ENCODE results near the gene EHBP1.

Gene EHBP1

DNA sequence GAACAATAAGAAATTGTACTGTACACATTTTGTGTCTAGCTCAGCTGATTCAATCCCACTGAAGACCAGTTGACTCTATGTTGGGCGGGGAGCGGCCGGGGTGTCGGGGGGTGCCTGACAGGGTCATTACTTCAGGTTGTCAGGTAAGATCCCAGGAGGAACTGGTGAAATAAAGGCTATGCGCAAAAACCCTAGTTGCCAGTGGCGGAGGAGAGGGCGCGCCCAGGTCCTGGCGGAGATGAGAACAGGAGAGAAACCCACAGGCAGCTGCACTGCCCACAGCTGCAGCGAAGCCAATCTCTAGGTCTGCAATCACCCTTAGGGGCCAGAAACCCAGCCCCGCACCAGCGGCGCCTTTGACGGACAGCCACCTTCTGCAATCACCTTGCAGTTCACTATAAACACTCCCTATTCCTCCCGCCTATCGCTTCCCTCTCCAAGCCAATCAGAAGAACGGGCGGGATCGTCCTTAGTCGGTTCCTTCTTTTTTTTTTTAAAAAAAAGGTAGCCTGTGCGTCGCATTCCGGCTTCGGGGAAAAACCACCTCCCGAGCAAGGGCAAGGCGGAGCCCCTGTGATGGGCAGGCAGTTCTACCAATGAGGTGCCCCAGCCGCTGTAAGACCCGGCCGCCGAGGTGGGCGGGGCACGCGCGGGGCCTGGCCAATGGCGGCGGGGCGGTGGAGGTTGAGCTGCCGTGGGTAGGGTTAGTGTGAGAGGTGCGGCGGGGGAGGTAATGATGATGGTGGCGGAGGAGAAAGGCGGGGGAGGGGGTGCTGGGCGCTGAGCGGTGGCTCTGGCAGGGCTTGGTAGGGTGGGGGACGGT is at the start of gene EHBP1:
TSS of gene EHBP1 (plus strand) at position 707 of the 823 bp plus-strand sequence. CDS start 1,479 bp downstream, outside the sequence.
- DNase-seq (ENCODE audit: low read depth in 2 of 2, low spot score in 1 of 2) = peak; percentile 94 to 96

- no peak for DNase-seq (ENCODE audit: low read depth in 2 of 2, low spot score in 1 of 2)
Measured at GRCh38 chr2:62657783-62658182, 47.7 kb upstream of the EHBP1 start.

- DNase-seq (ENCODE audit: low read depth in 2 of 2, low spot score in 1 of 2) = no peak
Measured at GRCh38 chr2:62658891-62659290, 46.6 kb upstream of the EHBP1 start.

- DNase-seq (ENCODE audit: low read depth in 2 of 2, low spot score in 1 of 2) = no peak
Measured at GRCh38 chr2:62660087-62660486, 45.4 kb upstream of the EHBP1 start.

DNA sequence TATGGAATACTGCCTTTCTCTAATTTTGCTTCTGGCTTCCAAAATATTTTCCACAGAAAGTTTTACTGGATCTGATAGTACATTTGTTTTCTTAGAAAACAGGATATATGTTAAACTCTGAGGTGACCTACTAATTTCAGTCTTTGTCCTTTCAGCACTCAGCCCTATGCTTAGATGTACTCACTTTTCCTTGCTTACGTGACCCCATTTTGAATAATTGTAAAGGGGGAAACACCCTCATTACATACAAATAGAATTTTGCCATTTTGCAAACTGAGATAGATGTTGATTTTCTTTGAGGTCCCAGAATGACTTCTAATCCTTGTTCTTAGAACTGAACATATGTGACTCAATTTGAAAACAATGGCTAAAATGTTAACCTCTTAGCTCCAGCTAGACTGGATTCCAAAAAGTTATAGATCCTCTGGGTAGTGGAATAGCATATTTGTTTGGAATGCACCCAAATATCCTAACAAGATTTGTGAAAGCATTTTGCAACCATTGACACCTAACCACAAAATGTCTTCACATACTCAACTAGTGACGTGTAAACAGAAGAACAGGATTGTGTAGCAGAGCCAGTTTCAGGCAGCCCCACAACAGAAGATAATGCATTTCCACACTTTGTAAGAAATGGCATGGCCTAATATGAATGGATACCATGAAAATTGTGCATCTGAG is 44.8 kb upstream of the EHBP1 start:
- no peak for DNase-seq (ENCODE audit: low read depth in 2 of 2, low spot score in 1 of 2)

DNA sequence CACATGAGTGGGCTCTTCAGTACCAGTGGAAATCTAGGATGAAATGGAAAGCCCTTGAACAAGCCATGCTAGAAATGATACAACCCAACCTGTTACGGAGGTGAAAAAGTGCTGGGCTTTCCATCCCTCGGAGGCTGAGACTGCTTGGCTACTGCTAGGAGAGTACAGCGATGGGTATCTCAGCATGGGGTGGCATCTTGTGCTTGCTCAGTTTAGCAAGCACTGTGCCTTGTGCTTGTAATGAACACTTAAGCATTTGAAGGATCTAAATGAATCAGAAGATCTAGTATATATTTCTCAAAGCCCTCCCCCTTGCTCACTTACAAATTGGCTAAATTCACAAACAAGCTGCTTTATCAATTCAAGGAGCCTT is 44.3 kb upstream of the EHBP1 start:
- DNase-seq (ENCODE audit: low read depth in 2 of 2, low spot score in 1 of 2) = no peak

DNA sequence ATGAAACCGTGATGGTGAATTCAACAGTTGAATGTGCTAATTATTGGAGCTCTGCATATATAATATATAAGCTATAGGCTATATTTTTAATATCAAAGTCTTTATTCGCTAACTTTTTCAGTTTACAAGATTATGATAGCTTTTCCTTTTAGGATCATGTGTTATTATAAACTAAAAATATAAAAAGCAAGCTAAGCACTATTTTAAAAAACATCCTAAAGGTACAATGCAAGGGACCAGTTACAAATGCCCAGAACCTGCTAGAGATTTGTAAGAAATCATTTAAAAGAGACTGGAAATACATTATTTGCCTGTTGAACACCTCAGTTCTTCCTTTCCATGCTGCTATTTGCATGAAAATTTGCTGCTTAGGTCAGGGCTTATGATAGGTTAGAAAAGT is 43.4 kb upstream of the EHBP1 start:
- no peak for DNase-seq (ENCODE audit: low read depth in 2 of 2, low spot score in 1 of 2)

GRCh38 chr2:62662554-62662953 is 43.0 kb upstream of the EHBP1 start:
- DNase-seq (ENCODE audit: low read depth in 2 of 2, low spot score in 1 of 2) = no peak

DNA sequence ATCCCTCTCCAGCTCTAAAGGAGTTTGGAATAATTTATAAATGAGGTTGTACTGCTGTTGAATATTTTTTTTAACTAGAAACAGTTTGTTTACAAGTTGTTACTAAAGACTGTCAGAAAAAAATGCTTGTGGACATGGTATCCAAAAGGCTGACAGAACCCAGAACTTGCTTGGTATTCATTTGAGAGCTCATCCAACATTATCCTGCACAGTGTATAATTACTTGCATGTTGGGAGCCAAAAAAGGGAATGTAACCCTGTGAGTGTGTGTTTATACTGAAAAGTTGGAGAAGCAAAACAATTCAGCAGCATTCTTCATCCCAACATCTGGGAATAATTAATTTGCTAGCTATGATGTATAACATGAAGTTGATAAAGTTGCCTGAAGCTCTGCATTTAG is 42.1 kb upstream of the EHBP1 start:
- no peak for DNase-seq (ENCODE audit: low read depth in 2 of 2, low spot score in 1 of 2)

GRCh38 chr2:62663920-62664795 is 41.4 kb upstream of the EHBP1 start:
- no peak for DNase-seq (ENCODE audit: low read depth in 2 of 2, low spot score in 1 of 2)

DNA sequence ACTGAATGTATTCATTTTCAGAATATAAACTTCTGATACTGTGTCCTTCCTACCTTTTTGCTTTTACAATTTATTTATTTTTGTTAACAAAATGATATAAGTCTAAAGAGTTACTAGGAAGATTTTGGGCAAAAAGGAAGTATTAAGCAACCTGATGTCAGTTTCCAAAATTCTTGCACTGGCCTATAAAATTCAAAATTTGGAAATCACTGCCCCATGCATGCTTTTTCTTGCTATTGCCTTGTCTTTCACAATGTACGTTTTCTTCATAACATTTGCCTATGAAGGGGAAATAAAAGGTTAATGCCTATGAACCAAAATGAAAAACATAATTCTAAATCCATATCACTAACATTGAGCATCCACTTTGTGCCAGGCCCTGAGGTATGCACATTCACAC is 40.1 kb upstream of the EHBP1 start:
- no peak for DNase-seq (ENCODE audit: low read depth in 2 of 2, low spot score in 1 of 2)

DNA sequence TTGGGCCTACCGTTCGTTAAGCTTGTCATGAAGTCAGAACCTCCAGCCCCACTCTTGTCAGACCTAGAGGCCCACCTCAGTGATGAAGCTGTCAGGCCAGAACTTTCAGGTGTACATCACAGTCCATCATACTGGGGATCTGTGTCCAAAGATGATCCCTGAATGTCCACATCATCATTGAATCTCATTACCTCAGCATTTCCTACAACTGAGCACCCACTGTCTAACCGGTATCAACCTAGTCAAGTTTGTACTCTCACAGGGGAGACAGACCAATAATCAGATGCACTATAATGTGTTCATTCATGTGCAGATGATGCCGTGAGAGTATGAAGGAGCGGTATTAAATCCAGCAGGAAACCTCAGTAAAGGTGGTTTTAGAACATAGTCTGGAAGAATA is 36.3 kb upstream of the EHBP1 start:
- DNase-seq (ENCODE audit: low read depth in 2 of 2, low spot score in 1 of 2) = no peak

DNA sequence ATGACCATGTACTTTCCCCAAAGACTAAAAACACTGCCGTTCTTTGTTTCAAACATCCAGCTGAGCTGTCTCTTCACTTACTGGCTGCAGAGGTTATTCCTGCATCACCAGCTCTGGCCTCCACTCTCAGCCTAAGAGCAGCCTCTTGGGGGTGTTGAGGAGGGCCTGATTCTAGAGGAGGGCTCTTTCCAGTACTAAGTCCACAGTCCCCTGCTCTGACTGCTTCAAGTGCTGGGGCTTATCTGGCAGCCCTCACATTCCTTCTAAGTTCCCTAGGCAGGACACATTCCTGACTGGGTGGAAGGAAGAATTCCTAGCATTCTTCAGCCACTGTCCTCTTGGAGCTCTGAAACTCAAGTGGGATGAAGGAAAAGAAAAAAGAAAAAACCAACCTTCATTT is 32.9 kb upstream of the EHBP1 start:
- no peak for DNase-seq (ENCODE audit: low read depth in 2 of 2, low spot score in 1 of 2)

DNA sequence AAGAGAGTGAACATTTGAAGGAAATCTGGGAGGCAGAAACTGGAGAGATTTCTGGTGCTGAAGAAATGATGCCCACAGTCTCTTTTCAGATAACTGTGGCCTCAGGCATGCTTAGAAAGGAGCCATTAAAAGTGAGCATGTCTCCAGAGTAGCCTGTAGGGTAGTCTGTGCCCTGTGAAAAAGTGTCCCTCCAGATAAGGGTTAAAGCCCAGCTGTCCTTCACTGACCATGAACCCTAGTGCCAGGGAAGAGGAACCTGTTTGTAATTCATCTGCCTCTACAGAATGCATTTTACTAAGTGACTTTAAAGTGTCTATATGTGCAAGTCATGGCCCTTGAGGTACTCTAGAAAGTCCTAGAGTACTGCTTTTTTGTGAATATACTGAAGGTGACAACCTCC is 30.5 kb upstream of the EHBP1 start:
- no peak for DNase-seq (ENCODE audit: low read depth in 2 of 2, low spot score in 1 of 2)

DNA sequence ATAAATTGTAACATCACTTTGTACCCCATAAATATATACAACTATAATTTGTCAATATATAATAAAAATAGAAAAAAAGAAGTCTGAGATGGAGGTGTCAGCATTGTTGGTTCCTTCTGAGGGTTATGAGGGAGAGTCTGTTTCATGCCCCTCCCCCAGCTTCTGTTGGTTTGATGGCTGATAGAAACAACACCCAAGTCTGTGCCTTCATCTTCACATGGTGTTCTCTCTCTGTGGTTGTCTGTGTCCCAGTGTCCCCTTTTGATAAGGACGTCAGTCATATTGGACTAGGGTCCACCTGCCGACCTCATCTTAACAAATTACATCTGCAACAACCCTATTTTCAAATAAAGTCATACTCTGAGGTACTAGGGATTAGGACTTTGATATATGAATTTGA is 20.3 kb upstream of the EHBP1 start:
- DNase-seq (ENCODE audit: low read depth in 2 of 2, low spot score in 1 of 2) = no peak

DNA sequence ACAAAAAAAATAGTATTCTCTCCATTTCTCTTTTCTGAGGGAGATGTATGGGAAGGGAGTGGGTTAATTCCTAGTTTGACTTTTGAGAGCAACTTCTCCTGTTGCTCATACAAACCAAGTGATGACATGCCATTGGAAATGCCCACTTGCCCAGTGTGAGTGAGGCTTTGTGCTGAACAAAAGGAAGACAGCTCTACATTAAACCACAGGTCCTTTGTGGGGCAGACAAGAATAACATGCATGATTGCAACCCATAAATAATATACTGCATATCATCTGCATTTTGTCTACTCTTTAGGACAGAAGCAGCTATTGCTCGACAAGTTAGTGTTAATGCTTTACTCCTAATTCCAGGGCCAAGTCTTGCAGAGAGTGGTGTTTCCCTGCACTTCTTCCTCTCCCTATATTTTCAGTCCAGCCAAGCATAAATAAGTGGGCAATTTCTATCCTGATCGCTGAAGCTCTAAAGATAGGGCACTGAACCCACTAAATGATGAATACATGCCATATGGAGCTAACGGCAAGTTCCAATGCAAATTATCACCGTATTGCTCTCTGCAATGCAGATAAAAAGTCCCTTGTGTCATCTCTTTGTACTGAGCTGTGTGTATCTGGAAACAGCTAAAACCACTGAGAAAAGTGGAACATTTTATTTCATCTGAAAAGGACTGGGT is 19.4 kb upstream of the EHBP1 start:
- DNase-seq (ENCODE audit: low read depth in 2 of 2, low spot score in 1 of 2) = no peak

- DNase-seq (ENCODE audit: low read depth in 2 of 2, low spot score in 1 of 2) = no peak
Measured at GRCh38 chr2:62687636-62688035, 17.9 kb upstream of the EHBP1 start.

GRCh38 chr2:62688771-62689170 is 16.7 kb upstream of the EHBP1 start:
- no peak for DNase-seq (ENCODE audit: low read depth in 2 of 2, low spot score in 1 of 2)

DNA sequence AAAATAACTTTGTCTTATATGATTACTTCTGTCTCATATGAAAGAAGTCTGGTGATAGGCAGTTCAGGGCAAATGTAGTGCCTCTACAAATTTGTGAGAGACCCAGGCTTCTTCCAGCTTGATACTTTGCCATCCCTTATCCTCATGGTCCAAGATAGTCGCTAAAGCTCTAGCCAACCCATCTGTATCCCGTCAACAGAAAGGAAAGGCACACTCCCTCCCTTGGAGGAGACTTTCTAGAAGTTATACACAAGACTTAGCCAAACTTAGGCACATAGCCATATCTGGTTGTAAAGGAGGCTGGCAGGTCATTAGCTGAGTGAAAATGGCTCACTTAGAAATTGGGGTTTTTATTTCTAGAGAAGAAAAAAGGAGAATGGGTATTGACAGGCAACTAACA is 14.3 kb upstream of the EHBP1 start:
- no peak for DNase-seq (ENCODE audit: low read depth in 2 of 2, low spot score in 1 of 2)

DNA sequence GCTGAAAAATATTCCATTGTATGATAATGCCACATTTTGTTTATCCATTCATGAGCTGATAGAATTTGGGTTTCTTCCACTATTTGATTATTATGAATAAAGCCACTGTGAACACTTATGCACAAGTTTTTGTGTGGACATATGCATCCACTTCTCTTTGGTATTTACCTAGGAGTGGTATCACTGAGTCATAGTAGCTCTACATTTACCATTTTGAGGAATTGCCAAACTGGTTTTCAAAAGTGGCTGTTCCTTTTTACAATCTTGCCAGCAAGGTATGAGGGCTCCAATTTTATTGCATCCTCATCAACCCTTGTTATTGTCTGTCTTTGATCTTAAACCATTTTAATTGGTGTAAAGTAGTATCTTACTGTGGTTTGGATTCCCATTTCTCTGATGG is 13.3 kb upstream of the EHBP1 start:
- DNase-seq (ENCODE audit: low read depth in 2 of 2, low spot score in 1 of 2) = no peak

DNA sequence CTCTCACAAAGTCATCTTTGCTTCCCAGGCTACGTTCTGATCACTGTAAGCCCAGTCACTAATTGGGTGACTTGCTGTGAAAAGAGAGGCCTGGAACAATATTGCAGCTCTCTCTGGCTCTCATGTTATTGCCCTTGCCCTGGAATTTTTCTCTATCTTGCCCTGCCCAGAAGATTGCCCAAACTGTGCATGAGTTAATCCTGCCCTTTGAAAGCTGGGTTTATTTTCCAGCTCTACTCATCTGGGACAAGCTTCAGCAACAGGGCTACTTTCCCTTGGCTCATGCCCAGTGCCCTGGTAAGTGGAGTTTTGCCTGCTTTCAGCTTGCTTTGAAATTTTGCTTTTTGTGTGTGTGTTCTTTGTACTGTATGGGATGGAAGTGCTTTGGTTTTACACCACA is 6.9 kb upstream of the EHBP1 start:
- DNase-seq (ENCODE audit: low read depth in 2 of 2, low spot score in 1 of 2) = no peak

Data from stimulated activated CD8-positive, alpha-beta memory T cell treated with anti-CD3 and anti-CD28 coated beads, Interleukin-4, amount 100 ng/mL, for 1 hour (primary cell).